Activated T-cell treated with anti-CD3 and anti-CD28 coated beads, Interleukin-2, amount 50 U/mL, for 4 hours (primary cell): ENCODE data around the gene TCF15. TPM values are rescaled to one million over a fixed set of nuclear protein-coding genes. Genes with fewer than 3 reads are reported as not detected.

Experiments
- ATAC-seq, 2 donors: fragments of 200-7000 bp; cut with Tn5 transposase; one replicate each; pipeline ENCODE4 v1.10.0; 2021
- DNase-seq: peaks from one replicate; pipeline ENCODE4 v3.0.0-alpha.2; 2020
- H3K27me3 Mint-ChIP-seq: one replicate; pipeline ENCODE4 v1.8.0; 2021; ENCODE audit warnings: low read depth, mixed read lengths
- H3K36me3 Mint-ChIP-seq: one replicate; pipeline ENCODE4 v1.8.0; 2022; ENCODE audit warnings: mixed read lengths; ENCODE audit not compliant: insufficient read depth
- H3K4me1 Mint-ChIP-seq: one replicate; pipeline ENCODE4 v1.8.0; 2021; ENCODE audit warnings: low read depth, mixed read lengths
- H3K4me3 Mint-ChIP-seq: one replicate; pipeline ENCODE4 v1.8.0; 2021; ENCODE audit warnings: mild to moderate bottlenecking, moderate library complexity, mixed read lengths
- H3K9me3 Mint-ChIP-seq: one replicate; pipeline ENCODE4 v1.8.0; 2021; ENCODE audit warnings: mixed read lengths
- total RNA-seq, 3 donors: library from RNA; stranded (reverse); gene quantifications; one replicate each; pipeline ENCODE4 v1.2.1, GENCODE V29; 2021

Gene TCF15
- total RNA-seq, 3 donors from 2014 or later = 0.21 TPM; not detected in 2

- no peak for ATAC-seq
- Mint-ChIP-seq H3K9me3 (no peaks in the 10 kb centered on the region), H3K4me1 (no peaks in the 10 kb centered on the region), H3K27me3 (peaks cover 27% of the 10 kb centered on the region), H3K4me3 (no peak overlapping the region), H3K36me3 (no peaks in the 10 kb centered on the region)
- DNase-seq = no peak
These were observed 24.2 kb upstream of the TCF15 start for GRCh38 chr20:634148-634925.

GRCh38 chr20:631101-631500 lies 21.0 kb upstream of the TCF15 start:
- H3K9me3 Mint-ChIP-seq = no peaks in the 10 kb centered on the region
- no peak for DNase-seq
- H3K4me1 Mint-ChIP-seq = no peaks in the 10 kb centered on the region
- H3K27me3 Mint-ChIP-seq = peaks cover 25% of the 10 kb centered on the region
- ATAC-seq = no peak
- no peaks in the 10 kb centered on the region for H3K36me3 Mint-ChIP-seq
- H3K4me3 Mint-ChIP-seq = no peak overlapping the region

DNA sequence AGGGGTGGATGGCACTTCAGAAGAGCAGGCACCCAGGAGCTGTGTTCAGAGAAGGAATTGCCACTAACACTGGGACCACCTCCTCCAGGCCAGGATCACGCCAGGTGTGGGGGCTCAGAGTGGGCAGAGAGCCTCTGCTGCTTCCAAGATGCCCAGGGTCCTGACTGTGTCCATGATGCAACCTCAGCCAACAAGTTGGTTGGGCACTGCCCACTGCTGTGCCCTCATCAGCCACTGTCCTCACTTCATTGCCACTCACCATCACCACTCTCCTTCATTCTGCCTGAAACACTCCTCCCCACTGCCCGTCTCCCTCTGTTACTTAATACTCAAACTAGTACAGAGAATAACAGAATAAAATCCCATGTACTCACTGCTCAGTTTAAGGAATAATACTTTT lies 16.5 kb upstream of the TCF15 start:
- peaks cover 4% of the 10 kb centered on the region for H3K9me3 Mint-ChIP-seq
- no peaks in the 10 kb centered on the region for H3K36me3 Mint-ChIP-seq
- ATAC-seq = no peak
- no peak for DNase-seq
- peaks cover 24% of the 10 kb centered on the region for H3K27me3 Mint-ChIP-seq
- no peak overlapping the region for H3K4me3 Mint-ChIP-seq
- H3K4me1 Mint-ChIP-seq = no peaks in the 10 kb centered on the region

DNA sequence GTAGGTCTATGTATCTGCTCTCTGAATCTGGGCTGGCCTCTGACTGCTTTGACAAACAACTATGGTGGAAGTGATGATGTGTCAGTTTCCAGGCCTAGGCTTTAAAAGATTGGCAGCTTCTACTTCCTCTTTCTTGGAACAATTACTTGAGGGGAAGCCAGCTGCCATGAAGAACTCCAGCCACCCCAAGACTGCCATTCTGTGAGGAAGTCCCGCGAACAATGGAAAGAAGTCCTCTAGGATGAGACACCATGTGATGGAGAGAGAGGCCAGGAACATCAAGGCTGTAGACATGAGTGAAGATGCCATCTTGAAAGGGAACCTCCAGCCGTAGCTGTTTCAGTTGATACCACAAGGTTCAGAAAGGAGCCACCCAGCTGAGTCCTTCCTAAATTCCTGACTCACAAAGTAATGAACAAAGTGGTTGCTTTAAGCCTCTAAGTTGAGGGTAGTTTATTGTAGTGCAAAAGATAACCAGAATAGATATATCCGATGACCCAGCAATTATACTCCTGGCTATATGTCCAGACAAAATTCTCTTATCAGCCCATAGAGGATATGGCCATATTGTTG lies 15.3 kb upstream of the TCF15 start:
- Mint-ChIP-seq H3K9me3 (peaks cover 4% of the 10 kb centered on the region), H3K4me1 (no peaks in the 10 kb centered on the region), H3K27me3 (peaks cover 28% of the 10 kb centered on the region), H3K36me3 (no peaks in the 10 kb centered on the region), H3K4me3 (no peak overlapping the region)
- ATAC-seq (no peak), DNase-seq (no peak)

- H3K27me3 Mint-ChIP-seq = peaks cover 24% of the 10 kb centered on the region
- H3K36me3 Mint-ChIP-seq = no peaks in the 10 kb centered on the region
- DNase-seq (no peak), ATAC-seq (no peak)
- no peaks in the 10 kb centered on the region for H3K4me1 Mint-ChIP-seq
- peaks cover 4% of the 10 kb centered on the region for H3K9me3 Mint-ChIP-seq
- no peak overlapping the region for H3K4me3 Mint-ChIP-seq
These were observed 13.6 kb upstream of the TCF15 start for GRCh38 chr20:623704-624103.

- no peak for DNase-seq
- no peak for ATAC-seq
- Mint-ChIP-seq H3K9me3 (peaks cover 6% of the 10 kb centered on the region), H3K27me3 (peaks cover 20% of the 10 kb centered on the region), H3K4me1 (no peaks in the 10 kb centered on the region), H3K36me3 (no peaks in the 10 kb centered on the region), H3K4me3 (no peak overlapping the region)
These were observed 12.9 kb upstream of the TCF15 start for GRCh38 chr20:623021-623420.

GRCh38 chr20:622161-622560 lies 12.1 kb upstream of the TCF15 start:
- Mint-ChIP-seq H3K4me3 (no peak overlapping the region), H3K36me3 (no peaks in the 10 kb centered on the region), H3K27me3 (peaks cover 24% of the 10 kb centered on the region), H3K9me3 (peaks cover 12% of the 10 kb centered on the region), H3K4me1 (no peaks in the 10 kb centered on the region)
- DNase-seq (no peak), ATAC-seq (no peak)

DNA sequence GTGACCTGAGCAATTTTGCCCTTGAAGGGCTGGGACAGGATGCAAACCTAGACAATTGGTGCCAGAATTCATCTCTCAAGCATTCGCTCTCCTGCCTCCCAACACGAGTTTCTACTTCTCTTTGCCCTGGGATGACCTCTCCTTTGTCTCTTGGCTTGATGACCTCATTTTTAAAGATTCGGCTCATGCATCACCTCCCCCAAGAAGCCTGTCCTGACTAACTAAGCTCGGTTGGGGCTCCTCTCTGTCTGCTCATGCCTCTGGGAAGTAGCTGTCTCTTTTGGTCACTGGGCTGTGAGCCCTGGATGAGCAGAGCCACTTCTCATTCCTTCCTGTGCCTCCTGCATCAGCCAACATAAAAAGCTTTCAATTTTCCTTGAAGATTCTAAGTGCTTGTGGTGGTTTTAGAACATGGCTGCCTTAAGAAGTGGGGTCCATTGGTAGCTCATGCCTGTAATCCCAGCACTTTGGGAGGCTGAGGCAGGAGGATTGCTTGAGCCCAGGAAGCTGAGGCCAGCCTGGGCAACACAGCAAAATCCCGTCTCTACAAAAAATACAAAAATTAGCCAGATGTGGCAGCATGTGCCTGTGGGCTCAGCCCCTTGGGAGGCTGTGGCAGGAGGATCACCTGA lies 11.1 kb upstream of the TCF15 start:
- ATAC-seq (no peak), DNase-seq (no peak)
- H3K27me3 Mint-ChIP-seq = peaks cover 27% of the 10 kb centered on the region
- H3K4me1 Mint-ChIP-seq = no peaks in the 10 kb centered on the region
- peaks cover 12% of the 10 kb centered on the region for H3K9me3 Mint-ChIP-seq
- no peaks in the 10 kb centered on the region for H3K36me3 Mint-ChIP-seq
- no peak overlapping the region for H3K4me3 Mint-ChIP-seq

GRCh38 chr20:620246-620645 lies 10.1 kb upstream of the TCF15 start:
- peaks cover 8% of the 10 kb centered on the region for H3K9me3 Mint-ChIP-seq
- no peak overlapping the region for H3K4me3 Mint-ChIP-seq
- H3K4me1 Mint-ChIP-seq = no peaks in the 10 kb centered on the region
- DNase-seq (no peak), ATAC-seq (no peak)
- H3K27me3 Mint-ChIP-seq = peaks cover 30% of the 10 kb centered on the region
- H3K36me3 Mint-ChIP-seq = no peaks in the 10 kb centered on the region

DNA sequence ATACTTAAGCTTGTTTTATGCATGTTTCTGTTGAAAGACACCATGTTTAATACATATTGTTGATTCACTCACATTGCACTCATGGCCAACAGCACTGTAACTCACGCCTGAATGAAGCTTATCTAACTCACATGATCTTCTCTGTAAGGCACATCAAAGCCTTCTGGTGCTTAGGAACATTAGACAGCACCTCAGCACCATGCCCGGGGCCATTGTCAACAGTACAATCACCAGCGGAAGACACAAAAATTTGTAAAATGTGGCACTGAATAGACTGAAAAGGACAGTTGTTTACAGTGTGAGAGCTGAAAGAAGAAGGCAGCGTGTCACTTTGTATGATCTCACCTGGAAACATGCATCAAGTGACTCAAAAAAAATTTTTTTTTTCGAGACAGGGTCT lies 8.9 kb upstream of the TCF15 start:
- no peak for DNase-seq
- Mint-ChIP-seq H3K9me3 (peaks cover 8% of the 10 kb centered on the region), H3K4me1 (no peaks in the 10 kb centered on the region), H3K27me3 (peaks cover 40% of the 10 kb centered on the region), H3K4me3 (no peak overlapping the region), H3K36me3 (no peaks in the 10 kb centered on the region)
- no peak for ATAC-seq

DNA sequence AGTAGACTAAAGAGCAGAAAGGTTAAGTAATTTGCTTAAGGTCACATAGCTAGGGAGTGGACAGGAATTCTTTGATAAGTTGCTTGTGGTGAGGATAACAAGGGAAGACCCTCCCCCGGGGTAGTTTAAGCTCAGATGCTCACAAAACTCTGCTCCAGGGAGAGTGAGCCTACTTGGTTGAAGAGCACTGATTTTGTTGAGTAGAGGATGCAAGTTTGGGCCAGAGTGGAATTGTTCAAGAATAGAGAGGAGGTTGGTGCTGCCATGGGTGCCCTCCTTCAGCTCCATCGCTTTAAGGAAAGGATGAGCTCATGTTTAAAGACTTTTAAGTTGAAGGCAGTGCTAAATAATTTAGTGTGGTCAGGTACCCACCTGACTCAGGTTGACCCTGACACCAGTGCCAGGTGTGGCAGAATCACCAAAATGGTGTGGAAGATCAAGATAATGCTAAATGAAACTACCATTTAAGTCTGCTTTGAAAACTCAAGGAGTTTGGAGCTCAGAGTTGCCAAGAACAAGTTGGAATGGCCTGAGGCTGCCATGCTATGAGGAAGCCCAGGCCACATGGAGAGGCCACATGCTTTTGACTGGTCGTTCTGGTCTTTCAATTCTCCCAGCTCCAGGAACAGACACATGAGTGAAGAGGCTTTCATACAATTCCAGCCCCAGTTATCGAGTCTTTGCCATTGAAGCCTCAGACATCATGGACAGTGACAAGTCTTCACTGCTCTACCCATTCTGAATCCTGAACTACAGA lies 8.0 kb upstream of the TCF15 start:
- ATAC-seq (no peak), DNase-seq (no peak)
- peaks cover 44% of the 10 kb centered on the region for H3K27me3 Mint-ChIP-seq
- no peak overlapping the region for H3K4me3 Mint-ChIP-seq
- no peaks in the 10 kb centered on the region for H3K36me3 Mint-ChIP-seq
- H3K9me3 Mint-ChIP-seq = peaks cover 8% of the 10 kb centered on the region
- H3K4me1 Mint-ChIP-seq = no peaks in the 10 kb centered on the region

DNA sequence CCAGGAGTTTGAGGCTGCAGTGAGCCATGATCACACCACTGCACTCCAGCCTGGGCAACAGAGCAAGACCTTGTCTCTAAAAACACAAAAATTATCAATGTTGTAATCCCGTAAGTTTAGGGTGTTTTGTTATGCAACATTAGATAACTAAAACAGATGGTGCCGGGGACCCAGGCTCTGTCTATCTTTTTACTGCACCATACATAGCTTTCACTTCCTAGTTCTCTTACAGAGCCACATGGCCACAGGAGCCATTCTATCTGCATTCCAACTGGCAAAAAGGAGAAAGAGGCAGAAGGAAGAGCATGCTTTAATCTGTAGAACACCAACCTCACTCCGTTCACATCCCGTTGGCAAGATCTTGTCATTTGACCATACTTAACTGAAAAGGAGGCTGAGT lies 5.4 kb upstream of the TCF15 start:
- H3K27me3 Mint-ChIP-seq = peaks cover 58% of the 10 kb centered on the region
- ATAC-seq (no peak), DNase-seq (no peak)
- peaks cover 9% of the 10 kb centered on the region for H3K4me1 Mint-ChIP-seq
- H3K9me3 Mint-ChIP-seq = peaks cover 8% of the 10 kb centered on the region
- H3K36me3 Mint-ChIP-seq = no peaks in the 10 kb centered on the region
- no peak overlapping the region for H3K4me3 Mint-ChIP-seq

DNA sequence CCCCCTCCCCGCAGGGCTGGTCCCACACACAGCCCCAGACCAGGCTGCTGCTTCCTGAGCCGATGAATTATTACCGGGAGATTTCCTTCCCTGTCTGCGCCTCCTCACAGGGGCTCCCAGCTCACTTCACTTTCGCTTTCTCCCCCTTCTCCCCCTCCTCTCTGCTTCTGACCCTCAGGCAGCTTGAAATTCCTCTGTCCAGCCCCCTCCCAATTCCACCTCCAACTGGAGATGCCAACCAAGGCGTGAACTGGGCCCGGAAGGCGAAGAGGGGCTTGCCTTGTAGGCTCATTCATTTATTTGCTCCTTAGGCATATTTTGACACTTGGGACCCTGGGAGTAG lies 1.7 kb upstream of the TCF15 start:
- H3K4me1 Mint-ChIP-seq = peaks cover 10% of the 10 kb centered on the region

DNA sequence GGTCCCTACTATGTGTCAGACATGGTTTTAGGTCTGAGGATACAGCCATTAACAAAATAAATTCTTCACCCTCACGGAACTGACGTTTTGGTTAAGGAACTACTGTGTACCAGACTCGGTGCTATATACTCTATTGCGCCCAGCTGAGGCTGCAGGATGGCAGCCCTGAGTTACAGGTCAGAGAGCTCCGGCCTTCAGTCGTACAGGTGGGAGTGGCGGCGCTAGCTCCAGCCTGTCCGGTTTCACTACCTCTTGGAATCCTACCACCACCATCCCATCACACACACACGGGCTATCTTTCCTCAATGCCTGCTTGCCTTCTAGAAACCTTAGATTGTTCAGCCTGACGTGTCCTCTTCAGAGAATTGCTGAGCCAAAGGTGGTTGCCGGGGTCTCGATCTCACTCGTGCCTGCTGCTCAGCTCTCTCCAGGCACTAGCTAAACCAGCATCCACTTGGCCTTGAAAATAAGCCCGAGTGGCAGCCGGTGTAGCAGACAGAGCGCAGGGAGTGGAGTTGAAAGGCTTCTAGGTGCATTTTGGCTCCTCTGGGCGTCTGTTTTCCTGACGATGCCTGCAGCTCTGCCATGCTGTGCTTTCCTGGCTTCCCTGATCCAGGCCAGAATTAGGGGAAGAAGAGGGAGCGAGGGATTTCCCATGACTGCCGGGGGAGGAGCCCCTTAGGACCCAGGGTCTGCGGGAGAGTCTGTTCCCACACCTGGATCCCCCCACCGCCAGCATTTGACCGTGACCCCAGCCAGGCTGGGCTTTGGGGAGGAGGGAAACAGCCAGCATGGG lies 1.1 kb upstream of the TCF15 start:
- Mint-ChIP-seq H3K9me3 (no peaks in the 10 kb centered on the region), H3K4me3 (no peak overlapping the region), H3K36me3 (no peaks in the 10 kb centered on the region), H3K27me3 (peaks cover 65% of the 10 kb centered on the region), H3K4me1 (peaks cover 10% of the 10 kb centered on the region)
- ATAC-seq (no peak), DNase-seq (no peak)

More for the DNA sequence above, 1.7 kb upstream of the TCF15 start:
- ATAC-seq (no peak), DNase-seq (no peak)
- H3K4me3 Mint-ChIP-seq = no peak overlapping the region
- peaks cover 68% of the 10 kb centered on the region for H3K27me3 Mint-ChIP-seq
- no peaks in the 10 kb centered on the region for H3K36me3 Mint-ChIP-seq
- no peaks in the 10 kb centered on the region for H3K9me3 Mint-ChIP-seq
